GM21737 (cell line): ENCODE measurements around the gene SLC35F3.
"Not testable (repeated sequence)": the region's sequence is repeated elsewhere in the genome, so short reads cannot be mapped to it uniquely, and the experiment has no call there.

Experiments
- ATAC-seq: cut with Tn5 transposase; IDR thresholded peaks from one replicate; pipeline ENCODE4 v1.9.1; 2021; ENCODE audit warnings: mild to moderate bottlenecking, moderate library complexity; ENCODE audit not compliant: unreplicated experiment

Gene SLC35F3

DNA sequence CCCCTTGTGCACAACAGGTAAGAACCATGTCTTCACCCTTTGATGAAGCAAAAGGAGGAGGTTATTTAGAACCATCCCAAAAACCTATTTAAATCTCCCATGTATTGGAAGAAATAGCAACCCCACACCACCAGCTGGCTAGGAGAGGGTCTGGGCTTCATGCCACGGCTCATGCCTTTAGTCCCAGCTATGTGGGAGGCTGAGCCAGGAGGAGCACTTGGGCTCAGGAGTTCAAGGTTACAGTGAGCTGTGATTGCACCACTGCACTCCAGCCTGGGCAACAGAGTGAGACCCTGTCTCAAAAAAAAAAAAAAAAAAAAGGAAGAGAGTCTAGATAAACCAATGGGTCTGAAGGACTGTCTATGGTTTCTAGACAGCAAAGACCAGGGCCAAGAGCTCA lies 270.9 kb downstream of the SLC35F3 start:
- ATAC-seq: no peak

- no peak for ATAC-seq
Observed at GRCh38 chr1:234176000-234176399, 271.5 kb downstream of the SLC35F3 start.

DNA sequence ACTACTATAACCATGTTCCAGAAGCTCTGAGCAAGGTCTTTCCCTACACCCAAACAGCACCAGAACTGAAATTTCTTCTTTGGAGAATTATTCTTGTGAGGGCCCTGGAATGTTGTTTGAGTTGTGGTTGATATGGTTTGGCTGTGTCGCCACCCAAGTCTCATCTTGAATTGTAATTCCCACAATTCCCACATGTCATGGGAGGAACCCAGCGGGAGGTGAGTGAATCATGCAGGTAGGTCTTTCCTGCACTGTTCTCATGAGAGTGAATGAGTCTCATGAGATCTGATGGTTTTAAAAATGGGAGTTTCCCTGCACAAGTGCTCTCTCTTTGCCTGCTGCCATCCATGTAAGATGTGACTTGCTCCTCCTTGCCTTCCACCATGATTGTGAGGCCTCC lies 272.4 kb downstream of the SLC35F3 start:
- not testable (repeated sequence) for ATAC-seq

- no peak for ATAC-seq
Observed at GRCh38 chr1:234185438-234185837, 281.0 kb downstream of the SLC35F3 start.

DNA sequence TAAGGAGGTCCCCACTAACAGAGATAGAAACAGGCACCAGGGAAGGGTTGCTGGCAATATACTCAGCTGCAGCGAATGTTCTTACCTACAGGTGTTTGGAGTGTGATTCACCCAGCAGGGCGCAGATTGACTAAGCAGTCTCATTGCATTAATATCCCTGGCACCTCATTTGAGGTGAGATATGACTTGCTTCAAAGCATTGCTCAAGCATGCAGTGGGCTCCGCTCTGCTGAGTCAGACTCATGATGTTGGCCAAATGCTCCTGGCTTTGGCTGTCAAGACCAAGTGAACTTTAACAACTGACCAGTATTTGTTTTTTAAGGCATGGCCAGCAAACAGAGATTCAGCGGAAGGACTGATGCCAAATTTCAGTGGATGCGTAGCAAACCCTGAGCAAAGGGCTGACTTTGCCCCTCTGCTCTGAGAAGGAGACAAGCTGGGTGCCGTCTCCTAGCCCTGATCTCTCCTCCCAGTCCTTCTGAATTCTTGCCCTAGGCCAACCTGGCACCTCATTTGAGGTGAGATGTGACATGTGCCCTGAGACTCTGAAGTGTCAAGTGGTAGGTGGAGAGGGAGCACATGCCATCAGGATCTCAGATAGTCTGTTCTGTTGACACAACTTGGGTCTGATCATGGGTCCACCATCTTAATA lies 281.7 kb downstream of the SLC35F3 start:
- ATAC-seq: no peak

DNA sequence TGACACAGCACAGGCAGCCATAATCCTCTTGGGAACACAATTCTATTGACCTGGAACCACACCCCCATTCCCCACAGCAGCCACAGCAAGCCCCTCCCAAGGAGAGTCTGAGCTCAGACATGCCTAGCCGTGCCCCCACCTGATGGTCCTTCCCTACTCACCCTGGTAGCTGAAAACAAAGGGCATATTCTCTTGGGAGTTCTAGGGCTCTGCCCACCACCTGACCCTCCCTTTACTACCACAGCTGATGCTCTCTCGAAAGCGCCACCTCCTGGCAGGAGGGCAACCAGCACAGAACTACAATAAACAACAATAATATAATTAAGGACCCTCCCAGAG lies 283.9 kb downstream of the SLC35F3 start:
- no peak for ATAC-seq

- ATAC-seq: no peak
Observed at GRCh38 chr1:234197839-234198238, 293.4 kb downstream of the SLC35F3 start.

- ATAC-seq: no peak
Observed at GRCh38 chr1:234199476-234200127, 295.1 kb downstream of the SLC35F3 start.

- no peak for ATAC-seq
Observed at GRCh38 chr1:234200566-234200965, 296.1 kb downstream of the SLC35F3 start.

DNA sequence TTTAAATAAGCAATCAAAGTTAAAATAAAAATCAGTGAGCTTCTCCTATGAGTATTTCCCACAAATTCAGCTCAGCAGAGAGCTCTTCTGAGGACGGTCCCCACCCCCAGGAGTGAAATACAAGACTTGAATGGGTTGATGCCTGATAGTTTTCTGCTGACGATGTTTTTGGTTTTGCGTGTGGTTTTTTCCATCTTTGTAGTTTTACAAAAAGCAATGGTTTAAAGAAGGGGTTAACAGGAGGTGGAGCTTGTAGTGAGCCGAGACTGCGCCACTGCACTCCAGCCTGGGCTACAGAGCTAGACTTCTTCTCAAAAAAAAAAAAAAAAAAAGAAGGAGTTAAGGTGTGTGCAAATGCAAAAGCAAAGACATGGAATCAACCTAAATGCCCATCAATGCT lies 297.1 kb downstream of the SLC35F3 start:
- ATAC-seq: no peak

DNA sequence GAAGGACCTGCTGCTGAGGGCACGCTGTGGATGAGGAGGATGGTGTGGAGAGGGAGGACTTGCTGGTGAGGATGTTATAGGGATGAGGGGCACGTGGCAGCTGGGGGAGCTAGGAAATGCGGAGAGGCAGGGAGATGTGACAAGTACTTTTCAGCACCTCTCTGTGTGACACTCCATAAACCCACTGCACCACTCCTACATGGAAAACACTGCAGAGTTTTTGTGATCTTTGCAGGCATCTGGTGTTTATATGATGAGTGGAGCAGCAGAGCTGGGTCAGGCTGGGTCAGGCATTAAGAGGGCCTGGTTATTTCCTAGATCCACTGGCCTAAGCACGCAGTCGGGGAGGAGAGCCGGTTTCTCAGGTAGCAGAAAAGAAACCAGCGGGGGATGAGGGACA lies 301.5 kb downstream of the SLC35F3 start:
- ATAC-seq: no peak

DNA sequence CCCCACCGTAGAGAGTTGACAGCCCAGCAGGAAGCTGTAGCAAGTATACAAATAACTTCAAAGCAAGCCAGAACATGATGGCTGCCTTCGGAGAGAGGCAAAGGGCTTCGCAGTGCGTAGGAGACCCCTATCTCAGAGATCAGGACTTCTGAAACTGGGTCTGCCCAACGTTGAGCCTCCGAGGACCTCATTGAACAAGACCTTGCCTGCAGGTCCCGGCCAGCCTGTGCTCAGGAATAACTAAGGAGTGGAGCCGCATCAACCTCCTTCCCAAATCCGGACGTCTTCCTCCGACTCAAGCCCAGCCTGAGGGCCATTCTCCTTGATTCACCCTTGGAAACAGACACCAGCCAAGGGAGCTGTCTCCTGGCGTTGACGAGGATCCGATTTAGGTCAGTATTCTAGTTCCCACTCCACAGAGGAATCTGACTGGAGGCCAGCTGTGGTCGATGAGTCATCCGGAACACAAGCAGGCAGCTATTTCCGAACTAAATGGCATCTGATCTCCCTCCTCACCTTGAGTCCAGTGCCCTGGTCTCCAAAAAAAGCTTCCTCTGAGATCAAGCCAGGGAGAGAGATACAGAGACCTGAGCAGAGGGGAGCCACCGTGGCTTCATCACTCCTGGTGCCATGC lies 302.3 kb downstream of the SLC35F3 start:
- ATAC-seq: no peak

DNA sequence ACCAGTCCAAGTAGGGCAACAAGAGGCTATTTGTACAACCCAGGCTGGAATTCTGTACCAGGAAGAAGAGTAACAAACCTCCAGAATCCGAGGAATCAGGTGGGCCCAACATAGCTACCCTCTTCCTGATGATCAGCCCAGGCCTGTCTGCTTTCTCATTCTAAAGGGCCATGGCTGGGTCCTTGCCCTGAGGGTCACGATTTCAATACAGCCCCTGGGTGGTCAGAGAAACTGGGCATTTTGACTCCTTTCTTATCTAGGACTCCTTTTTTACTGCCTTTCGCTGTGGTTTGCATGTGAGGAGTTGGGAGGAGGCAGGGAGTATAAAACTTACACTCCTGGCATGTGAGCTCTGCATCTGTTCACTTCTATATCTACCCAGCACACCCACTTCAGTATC lies 303.9 kb downstream of the SLC35F3 start:
- no peak for ATAC-seq

DNA sequence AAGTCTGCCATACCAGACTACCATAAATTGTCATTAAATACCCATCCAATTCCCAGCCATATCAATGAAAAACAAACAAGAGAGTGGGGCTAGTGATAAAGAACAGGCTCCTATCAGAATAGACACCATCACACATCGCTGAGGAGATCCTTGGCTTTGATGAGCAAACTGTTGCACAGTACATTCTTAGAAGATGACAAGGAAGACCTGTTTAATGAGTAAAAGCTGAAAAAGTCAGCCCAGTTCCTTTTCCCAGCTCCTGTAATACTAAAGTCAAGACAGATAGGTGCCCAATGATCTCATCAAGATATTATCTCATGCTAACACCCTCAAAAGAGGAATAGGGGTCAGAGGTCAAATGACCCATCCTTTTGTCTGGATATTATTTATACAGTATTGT lies 304.3 kb downstream of the SLC35F3 start:
- no peak for ATAC-seq

- ATAC-seq: not testable (repeated sequence)
Observed at GRCh38 chr1:234210429-234210828, 306.0 kb downstream of the SLC35F3 start.

- not testable (repeated sequence) for ATAC-seq
Observed at GRCh38 chr1:234211855-234212254, 307.4 kb downstream of the SLC35F3 start.

- ATAC-seq: peak; percentile 50
Observed at GRCh38 chr1:234212764-234213657, 308.5 kb downstream of the SLC35F3 start.

GRCh38 chr1:234213658-234214128 lies 309.2 kb downstream of the SLC35F3 start:
- no peak for ATAC-seq

DNA sequence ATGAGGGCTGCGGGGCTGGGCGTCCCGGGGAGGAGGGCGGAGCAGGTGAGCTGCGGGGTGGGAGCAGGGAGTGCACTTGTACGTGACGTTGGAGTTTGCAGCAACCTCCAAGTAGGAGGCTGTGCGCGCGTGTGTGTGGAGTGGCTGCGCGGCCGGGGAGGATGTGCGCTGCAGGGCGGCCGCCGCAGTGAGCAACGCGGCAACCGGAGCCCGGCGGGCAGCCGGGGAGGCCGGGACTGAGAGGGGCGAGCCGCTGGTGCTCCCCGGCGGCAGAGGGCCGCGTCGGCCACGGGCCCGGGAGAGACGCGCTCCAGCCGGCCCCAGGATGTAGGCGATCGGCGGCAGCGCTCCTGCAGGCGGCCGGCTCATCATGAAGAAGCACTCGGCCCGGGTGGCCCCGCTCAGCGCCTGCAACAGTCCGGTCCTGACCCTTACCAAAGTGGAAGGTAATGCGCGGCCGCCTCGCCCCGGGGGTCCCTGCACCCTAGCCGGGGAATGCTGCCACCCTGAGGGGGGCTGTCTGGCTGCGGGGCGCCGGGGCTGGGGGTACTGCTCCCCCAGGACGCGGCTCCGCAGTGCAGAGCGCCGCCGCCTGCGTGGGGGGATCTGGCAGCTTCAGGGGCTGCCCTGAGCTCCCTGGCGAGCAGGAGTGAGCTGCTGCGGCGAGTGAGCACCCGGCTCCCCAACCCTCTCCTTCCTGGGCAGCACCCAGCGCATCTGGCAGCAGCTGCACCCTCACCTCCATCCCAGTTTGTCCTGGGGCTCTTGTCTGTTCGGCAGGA lies 309.8 kb downstream of the SLC35F3 start:
- ATAC-seq: no peak
